ENCODE results near the gene ATXN2.
"Not testable (repeated sequence)": the region's sequence is repeated elsewhere in the genome, so short reads cannot be mapped to it uniquely, and the experiment has no call there.

ATXN2 gene

DNA sequence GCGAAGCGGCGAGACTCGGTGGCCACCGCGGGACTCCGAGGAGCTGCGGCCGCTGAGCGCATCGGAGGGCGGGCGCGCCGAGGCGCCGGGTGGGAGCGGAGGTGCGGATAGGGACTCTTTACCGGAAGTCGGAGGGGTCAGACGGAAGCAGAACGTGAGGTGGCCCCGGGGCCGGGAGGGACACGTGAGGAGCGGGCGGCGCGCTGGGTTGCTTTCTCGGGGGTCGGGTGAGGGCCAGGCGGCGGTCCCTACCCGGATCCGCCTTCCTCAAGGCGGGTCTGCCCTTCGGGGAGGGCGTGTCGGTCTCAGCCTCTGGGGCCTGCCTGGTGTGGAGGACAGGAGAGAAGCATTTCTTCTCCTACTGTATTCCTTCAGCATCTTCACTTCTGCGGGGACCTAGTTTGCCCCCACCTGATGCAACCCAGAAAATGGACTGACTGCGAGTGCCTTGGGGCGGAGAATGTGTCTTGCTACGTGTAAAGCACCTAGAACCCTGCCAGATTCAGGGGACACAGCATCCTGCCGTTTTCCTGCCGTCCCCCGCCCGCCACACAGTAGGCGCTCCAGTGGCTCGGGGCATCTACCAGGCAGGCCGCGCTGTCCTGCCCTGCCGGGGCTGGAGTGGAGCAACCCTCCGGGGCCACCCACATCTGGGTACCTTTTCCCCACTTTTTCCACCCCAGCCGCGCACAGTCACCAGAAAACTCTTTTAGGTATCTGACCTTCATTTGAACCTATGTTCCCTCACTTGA lies 514 bp upstream of the ATXN2 start:
- DNase-seq (ENCODE audit: low spot score): peak; percentile 95

DNA sequence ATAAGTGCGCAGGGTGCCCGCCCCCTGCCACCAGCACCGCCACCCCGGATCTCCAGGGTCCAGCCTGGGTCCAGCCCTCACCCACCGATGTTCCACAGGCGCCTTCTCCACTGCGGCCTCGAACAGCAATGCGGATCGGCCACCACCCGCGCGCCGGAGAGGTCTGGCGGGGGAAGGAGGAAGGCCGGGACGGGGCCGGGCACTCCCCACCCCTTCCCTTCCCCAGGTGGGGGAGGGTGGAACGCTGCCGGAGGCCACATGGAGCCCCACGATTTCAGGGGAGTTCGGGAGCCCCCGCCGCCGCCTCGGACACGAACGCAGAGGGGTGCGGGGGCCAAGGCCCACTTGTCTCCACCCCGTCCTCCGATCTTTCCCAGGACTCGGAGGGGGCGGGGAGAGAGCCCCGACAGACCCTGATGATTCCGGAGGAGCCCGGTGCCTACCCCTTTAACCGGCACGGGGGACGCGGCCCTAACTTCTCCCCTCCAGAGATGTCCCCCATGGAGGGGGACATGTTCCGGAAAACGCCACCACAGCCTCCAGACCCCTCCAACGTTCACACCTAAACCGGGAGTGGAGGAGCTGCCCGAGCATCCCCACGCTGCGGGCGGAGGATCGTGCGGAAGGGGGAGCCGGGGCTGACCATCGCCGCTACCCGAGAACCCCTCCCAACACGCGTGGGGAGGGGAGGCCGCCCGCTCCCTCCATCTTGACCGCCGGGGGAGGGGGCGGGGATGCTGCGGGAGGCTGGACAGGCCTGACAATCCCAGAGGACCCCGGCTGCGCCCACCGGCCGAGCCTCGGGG lies 1.1 kb downstream of the ATXN2 start:
- peak; percentile 84 for DNase-seq (ENCODE audit: low spot score)

DNA sequence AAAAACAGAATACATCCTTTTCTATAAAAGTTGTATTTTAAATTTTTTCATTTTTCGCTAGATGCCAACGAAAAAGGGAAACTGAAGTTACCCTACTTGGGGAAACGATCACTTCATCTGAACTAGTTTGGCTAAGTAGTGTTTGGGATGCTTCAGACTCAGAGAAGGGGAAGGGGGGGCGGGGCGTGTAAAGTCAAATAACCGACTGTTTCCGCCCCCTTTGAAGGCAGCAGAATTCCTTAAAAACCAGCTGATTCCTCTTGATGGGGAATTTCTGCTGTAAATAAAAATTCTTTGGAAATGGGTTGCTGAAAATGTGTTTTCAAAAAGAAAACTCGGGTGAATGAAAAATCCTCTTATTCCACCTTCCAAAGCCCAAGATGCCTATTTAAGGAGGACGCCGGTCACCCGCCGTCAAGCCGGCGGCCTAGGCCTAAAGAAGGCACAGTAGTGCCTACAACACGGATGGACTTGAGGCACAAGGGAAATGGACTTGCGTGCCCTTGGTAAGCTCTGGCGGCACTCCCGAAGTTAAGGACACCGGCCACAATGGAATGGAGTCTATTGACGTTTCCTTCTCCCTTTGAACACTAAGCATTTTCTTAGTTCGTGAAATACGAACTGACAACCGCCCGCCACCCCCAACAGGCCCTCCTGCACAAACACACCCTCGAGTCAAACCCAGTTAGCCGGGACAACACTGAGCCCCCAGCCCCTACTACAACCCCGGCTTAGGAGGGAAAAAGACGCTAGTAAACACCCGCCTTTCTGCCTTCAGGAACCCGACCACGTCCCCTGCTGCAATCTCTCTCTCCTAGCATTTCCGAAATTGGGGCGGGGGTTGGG lies 1.9 kb downstream of the ATXN2 start:
- DNase-seq (ENCODE audit: low spot score): no peak

DNA sequence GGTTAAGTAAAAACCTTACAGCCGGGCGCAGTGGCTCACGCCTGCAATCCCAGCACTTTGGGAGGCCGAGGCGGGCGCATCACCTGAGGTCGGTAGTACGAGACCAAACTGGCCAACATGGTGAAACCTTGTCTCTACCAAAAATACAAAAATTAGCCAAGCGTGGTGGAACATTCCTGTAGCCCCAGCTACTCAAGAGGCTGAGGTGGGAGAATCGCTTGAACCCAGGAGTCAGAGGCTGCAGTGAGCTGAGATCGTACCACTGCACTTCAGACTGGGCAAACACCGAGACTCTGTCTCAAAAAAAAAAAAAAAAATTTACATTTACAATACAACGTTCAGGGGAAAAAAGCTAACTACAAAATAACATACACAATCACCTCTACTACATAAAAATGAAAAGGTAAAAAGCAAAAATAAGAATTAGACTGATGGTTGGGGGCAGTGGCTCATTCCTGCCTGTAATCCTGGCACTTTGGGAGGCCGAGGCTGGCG lies 3.7 kb downstream of the ATXN2 start:
- not testable (repeated sequence) for DNase-seq (ENCODE audit: low spot score)

DNA sequence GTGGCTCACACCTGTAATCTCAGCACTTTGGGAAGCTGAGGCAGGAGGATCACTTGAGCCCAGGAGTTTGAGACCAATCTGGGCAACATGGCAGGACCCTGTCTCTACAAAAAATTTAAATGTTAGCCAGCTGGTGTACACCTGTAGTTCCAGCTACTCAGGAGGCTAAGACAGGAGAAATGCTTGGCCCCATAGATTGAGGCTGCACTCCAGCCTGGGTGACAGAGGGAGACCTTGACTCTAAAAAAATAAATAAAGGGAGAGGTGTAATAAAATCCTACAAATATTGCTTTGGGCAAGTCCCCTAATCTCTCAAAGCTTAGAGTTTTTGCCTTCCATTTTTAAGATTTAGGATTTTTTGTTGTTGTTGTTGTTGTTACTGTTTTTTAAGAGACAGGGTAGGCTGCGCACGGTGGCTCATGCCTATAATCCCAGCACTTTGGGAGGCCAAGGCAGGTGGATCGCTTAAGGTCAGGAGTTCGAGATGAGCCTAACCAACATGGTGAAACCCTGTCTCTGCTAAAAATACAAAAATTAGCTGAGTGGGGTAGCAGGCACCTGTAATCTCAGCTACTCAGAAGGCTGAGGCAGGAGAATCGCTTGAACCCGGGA lies 7.6 kb downstream of the ATXN2 start:
- not testable (repeated sequence) for DNase-seq (ENCODE audit: low spot score)

DNA sequence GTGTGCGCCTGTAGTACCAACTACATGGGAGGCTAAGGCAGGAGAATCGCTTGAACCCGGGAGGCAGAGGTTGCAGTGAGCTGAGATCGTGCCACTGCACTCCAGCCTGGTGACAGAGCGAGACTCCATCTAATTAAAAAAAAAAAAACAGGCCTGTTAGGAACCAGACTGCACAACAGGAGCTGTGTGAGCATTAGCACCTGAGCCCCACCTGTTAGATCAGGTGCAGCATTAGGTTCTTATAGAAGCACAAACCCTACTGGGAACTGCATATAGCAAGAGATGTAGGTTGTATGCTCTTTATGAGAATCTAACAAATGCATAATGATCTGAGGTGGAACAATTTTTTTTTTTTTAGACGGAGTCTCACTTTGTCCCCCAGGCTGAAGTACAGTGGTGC lies 8.6 kb downstream of the ATXN2 start:
- no peak for DNase-seq (ENCODE audit: low spot score)

DNA sequence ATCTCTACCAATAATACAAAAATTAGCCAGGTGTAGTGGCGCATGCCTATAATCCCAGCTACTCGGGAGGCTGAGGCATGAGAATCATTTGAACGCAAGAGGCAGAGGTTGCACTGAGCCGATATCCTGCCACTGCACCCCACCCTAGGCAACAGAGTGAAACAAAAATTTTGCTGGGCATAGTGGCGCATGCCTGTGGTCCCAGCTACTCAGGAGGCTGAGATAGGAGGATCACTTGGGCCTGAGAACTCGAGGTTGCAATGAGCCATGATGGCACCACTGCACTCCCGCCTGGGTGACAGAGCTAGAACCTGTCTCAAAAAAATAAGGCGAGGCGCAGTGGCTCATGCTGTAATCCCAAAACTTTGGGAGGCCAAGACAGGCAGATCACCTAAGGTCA lies 9.5 kb downstream of the ATXN2 start:
- DNase-seq (ENCODE audit: low spot score): no peak

DNA sequence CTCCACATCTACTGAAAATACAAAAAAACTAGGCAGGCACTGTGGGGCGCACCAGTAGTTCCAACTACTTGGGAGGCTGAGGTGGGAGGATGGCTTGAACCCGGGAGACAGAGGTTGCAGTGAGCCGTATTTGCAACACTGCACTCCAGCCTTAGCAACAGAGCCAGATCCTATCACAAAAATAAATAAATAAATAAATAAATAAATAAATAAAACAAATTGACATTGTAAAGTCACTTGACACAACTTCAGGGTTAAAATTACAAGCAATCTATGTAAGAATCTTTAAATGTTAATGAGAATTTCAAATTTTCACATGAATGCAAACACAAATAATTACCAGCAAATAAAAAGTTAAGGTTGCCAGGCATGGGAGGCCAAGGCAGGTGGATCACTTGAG lies 11.1 kb downstream of the ATXN2 start:
- DNase-seq (ENCODE audit: low spot score): no peak

DNA sequence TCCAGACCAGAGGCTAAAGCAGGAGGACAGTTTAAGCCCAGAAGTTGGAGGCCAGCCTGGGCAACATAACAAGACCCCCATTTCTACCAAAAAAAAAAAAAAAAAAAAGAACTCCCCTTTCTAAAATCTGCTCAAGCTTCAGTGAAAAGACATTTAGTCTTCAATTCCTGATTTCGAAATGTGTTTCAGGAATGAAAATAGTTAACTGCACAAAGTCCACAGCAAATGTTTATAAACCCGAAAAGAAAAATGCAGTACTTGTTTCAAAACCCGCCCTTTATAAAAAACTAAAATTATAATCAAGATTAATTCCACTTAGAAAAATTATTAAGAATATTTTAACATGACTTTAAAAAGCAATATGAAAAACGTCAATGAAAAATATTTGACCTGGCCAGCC lies 12.1 kb downstream of the ATXN2 start:
- no peak for DNase-seq (ENCODE audit: low spot score)

DNA sequence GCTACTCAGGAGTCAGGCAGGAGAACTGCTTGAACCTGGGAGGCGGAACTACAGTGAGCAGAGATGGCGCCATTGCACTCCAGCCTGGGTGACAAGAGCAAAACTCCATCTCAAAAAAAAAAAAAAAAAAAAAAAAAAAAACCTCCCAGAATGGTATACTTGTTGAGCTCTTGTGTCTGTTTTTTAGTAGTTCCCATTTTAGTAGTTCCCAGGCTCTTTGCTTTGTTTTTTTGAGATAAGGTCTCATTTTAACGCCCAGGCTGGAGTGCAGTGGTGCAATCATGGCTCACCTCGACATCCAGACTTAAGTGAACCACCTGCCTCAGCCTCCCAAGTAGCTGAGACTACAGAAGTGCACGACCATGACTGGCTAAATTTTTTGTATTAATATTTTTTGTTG lies 13.4 kb downstream of the ATXN2 start:
- DNase-seq (ENCODE audit: low spot score): no peak

DNA sequence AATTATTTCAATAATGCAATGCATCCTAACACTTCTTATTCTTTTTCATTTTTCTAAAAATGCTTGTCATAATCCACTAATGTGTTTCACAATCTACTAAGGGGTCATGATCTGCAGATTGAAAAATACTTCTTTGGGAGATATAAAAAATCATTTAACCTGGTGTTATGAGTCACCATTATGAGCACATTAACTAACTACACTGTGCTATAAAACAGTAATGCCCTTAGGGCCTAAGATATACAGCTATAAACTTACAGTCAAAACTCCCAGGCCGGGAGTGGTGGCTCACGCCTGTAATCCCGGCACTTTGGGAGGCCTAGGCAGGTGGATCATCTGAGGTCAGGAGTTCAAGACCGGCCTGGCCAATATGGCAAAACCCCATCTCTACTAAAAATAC lies 14.2 kb downstream of the ATXN2 start:
- DNase-seq (ENCODE audit: low spot score): no peak

DNA sequence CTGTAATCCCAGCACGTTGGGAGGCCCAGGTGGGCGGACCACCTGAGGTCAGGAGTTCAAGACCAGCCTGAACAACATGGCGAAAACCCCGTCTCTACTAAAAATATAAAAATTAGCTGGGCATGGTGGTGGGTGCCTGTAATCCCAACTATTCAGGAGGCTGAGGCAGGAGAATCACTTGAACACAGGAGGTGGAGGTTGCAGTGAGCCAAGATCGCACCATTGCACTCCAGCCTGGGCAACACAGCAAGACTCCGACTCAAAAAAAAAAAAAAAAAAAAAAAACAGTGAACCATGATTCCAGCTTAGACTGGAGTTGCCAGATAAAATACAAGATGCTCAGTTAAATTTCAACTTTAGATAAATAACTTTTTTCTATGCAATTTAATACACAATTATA lies 15.6 kb downstream of the ATXN2 start:
- DNase-seq (ENCODE audit: low spot score): not testable (repeated sequence)

DNA sequence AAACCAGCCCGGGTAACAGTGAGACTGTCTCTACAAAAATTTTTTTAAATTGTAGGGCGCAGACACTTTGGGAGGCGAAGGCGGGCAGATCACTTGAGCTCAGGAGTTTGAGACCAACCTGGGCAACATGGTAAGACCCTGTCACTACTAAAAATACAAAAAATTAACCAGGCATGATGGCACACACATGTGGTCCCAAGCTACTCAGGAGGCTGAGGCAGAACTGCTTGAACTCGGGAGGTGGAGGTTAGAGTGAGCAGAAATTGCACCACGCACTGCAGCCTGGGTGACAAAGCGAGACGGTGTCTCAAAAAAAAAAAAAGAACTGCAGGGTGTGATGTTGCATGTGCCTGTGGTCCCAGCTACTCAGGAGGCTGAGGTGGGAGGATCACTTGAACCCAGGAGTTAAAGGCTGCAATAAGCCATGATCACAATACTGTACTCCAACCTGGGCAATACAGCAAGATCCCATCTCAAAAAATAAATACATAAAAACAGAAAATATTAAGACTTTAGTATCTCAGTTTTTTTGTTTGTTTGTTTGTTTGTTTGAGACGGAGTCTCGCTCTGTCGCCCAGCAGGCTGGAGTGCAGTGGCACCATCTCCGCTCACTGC lies 16.9 kb downstream of the ATXN2 start:
- no peak for DNase-seq (ENCODE audit: low spot score)

DNA sequence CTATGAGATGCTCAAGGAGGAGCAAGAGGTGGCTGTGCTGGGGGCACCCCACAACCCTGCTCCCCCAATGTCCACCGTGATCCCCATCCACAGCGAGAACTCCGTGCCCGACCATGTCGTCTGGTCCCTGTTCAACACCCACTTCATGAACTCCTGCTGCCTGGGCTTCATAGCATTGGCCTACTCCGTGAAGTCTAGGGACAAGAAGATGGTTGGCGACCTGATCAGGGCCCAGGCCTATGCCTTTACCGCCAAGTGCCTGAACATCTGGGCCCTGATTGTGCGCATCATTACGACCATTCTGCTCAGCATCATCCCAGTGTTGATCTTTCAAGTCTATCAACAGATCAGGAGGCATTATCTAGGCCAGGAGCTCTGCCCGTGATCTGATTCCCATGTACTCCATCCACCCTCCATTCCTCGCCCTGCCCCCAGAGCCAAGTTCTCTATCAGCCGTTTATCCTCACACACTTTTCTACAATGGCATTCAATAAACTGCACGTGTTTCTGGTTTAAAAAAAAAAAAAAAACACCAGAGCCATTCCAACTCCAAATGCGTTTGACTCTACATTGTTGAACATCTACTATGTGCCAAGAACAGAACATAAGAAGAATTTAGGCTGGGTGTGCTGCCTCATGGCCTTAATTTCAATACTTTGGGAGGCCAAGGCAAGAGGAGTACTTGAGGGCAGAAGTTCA lies 17.5 kb downstream of the ATXN2 start:
- no peak for DNase-seq (ENCODE audit: low spot score)

DNA sequence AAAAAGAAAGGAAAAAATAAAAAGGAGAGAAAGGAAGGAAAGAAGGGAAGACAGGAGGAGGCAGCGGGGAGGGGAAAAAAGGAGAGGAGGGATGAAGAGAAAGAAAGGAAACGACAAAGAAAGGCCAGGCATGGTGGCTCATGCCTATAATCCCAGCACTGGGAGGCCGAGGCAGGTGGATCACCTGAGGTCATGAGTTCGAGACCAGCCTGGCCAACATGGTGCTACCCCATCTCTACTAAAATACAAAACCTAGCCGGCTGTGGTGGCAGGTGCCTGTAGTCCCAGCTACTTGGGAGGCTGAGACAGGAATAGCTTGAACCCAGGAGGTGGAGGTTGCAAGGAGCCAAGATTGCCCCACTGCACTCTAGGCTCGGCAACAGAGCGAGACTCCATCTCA lies 18.4 kb downstream of the ATXN2 start:
- DNase-seq (ENCODE audit: low spot score): no peak

DNA sequence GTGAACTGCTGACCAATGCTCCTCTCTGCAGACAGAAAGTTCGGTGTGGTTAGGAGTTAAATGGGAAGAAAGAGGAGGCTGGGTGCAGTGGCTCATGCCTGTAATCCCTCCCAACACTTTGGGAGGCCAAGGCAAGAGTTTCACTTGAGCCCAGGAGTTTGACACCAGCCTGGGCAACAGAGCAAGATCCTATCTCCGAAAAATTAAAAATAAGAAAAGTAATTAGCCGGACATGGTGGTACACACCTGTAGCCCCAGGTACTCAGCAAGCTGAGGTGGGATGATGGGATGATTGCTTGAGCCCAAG lies 19.0 kb downstream of the ATXN2 start:
- DNase-seq (ENCODE audit: low spot score): no peak

DNA sequence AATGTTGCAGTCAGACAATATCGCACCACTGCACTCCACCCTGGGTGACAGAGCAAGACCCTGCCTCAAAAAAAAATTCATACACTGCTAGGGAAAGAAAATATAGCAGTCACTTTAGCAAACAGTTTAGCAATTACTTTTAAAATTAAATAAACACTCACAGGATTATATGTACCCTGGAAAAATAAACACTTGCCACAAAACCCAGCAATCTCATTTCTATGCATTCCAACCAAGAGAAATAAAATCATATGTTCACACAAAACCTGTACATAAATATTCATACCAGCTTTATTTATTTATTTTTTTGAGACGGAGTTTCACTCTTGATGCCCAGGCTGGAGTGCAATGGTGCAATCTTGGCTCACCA lies 20.2 kb downstream of the ATXN2 start:
- no peak for DNase-seq (ENCODE audit: low spot score)

DNA sequence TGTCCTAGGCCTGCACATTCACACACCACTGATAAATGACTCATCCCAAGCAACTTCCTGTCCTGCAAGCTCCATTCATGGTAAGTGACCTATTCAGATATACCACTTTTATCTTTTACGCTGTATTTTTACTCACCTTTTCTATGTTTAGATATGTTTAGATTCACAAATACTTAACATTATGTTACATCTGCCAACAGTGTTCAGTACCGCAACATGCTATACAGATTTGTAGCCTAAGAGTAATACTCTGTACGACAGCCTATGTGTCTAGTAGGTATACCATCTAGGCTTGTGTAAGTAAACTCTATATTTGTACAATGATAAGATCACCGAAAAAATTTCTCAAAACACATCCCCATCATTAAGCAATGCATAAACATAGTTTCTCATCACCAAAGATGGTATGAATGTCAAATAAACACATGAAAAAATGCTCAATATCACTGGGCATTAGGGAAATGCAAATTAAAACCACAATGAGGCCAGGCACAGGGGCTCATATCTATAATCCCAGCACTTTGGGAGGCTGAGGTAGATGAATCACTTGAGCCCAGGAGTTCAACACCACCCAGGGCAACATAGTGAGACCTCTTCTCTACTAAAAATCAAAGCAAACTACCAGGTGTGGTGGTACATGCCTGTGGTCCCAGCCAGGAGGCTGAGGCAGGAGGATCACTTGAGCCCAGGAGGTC lies 20.7 kb downstream of the ATXN2 start:
- no peak for DNase-seq (ENCODE audit: low spot score)

DNA sequence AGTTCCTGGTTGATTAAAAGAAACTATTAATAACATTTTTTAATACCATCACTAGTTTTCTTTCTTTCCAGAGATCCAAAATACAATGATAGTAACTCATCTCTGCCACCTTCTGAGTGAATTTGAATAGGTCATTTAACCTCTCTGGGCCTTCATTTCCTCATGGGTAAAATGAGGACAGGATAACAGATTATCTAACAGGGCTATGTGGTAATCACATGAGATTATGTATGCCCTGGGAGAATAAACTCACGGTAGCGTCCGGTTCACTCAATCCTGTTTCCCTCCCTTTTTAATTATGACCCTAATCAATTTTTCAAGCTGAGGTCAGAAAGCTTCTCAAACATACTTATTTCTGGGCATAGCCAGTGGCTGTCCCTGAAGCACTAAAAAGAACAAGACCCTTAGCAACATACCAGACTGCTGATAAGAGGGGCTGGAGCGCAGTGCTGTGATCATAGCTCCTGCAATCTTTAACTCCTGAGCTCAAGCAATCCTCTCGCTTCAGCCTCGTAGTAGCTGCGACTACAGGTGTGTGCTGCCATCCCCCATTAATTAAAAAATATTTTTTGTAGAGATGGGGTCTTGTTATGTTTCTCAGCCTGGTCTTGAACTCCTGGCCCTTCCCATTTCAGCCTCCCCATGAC lies 24.2 kb downstream of the ATXN2 start:
- no peak for DNase-seq (ENCODE audit: low spot score)

DNA sequence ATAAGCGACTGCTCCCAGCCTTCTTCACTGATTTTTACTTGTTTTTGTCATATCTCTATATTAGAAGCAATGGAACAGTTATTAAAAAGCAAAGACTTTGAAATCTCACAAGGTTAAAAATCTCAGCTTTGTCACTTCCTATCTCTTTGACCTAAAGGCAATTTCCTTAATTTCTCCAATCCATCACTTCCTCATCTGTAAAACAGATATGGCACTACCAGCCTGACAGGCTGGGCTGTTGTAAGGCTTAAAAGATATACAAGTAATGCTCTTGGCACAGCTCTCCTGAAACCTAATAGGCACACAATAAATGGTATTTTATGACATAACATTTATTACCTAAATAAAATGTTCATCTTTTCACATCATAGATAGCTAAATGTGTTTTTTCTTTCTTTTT lies 25.6 kb downstream of the ATXN2 start:
- no peak for DNase-seq (ENCODE audit: low spot score)

Data from left forelimb (tissue), 1 donor.